Left lung (tissue), 10 donors: ENCODE data around the gene ITK. TPM values are rescaled to one million over a fixed set of nuclear protein-coding genes. Genes with fewer than 3 reads are reported as not detected.

Experiments used
- ATAC-seq: fragments of 200-7000 bp; cut with Tn5 transposase; one replicate; pipeline ENCODE4 v1.9.1; 2020; ENCODE audit warnings: moderate library complexity
- DNase-seq, 4 donors: peaks; one replicate each; pipeline ENCODE4 v3.0.0-alpha.2; 2013 to 2020
- H3K27ac ChIP-seq, 2 donors: fragments of 200-600 bp; sonication (generic) in 1 of 2; one replicate each; pipeline versions ENCODE4 v1.5.0 to v1.8.0; 2020 to 2021
- H3K27me3 ChIP-seq, 2 donors: fragments of 200-600 bp; sonication (generic) in 1 of 2; one replicate each; pipeline versions ENCODE4 v1.5.0 to v1.8.0; 2020 to 2021
- H3K36me3 ChIP-seq, 2 donors: fragments of 200-600 bp; sonication (generic) in 1 of 2; one replicate each; pipeline versions ENCODE4 v1.5.0 to v1.8.0; 2020 to 2021
- H3K4me1 ChIP-seq, 2 donors: fragments of 200-600 bp; one replicate each; pipeline ENCODE4 v1.8.0; 2021
- H3K4me3 ChIP-seq, 2 donors: fragments of 200-600 bp; sonication (generic) in 1 of 2; one replicate each; pipeline versions ENCODE4 v1.5.0 to v1.8.0; 2020 to 2021; ENCODE audit warnings: mild to moderate bottlenecking in 1 of 2
- H3K9me3 ChIP-seq, 2 donors: fragments of 200-600 bp; sonication (generic) in 1 of 2; one replicate each; pipeline versions ENCODE4 v1.5.0 to v1.8.0; 2020 to 2021
- intact Hi-C, 2 donors: fragments of 100-400 bp; cut with DNase I; formaldehyde crosslinking; loops; one replicate each; pipeline versions ENCODE4 v1.11.2 to v1.14.2; 2022
- polyA plus RNA-seq, 6 donors: library from polyadenylated mRNA; unstranded; fragments of 120-200 nt; gene quantifications; one replicate each; pipeline ENCODE4 v1.2.1, GENCODE V29; 2013; ENCODE audit not compliant: insufficient read length in 6 of 6
- total RNA-seq, 2 donors: library from RNA; stranded (reverse); fragmentation: NEBNext Ultra II Directional; extraction: Animal tissue kit (Norgen Biotek cat#: 25700); gene quantifications; one replicate each; pipeline ENCODE4 v1.2.1, GENCODE V29; 2021
- TF ChIP-seq, protein P1 (sequence below), 2 donors: fragments of 200-600 bp; sonication (generic) in 1 of 2; IDR thresholded peaks; one replicate each; pipeline versions ENCODE4 v1.5.0 to v1.8.0; 2021; ENCODE audit warnings: antibody characterized with exemption in 2 of 2
- donor health status: DM: no; HTN: yes; CAD: no.
- donor health status: DM: no; HTN: no; CAD: no.

Gene ITK
- total and polyA plus RNA-seq, 8 donors, result 0.49 to 8.1 (median 1.1) TPM

DNA sequence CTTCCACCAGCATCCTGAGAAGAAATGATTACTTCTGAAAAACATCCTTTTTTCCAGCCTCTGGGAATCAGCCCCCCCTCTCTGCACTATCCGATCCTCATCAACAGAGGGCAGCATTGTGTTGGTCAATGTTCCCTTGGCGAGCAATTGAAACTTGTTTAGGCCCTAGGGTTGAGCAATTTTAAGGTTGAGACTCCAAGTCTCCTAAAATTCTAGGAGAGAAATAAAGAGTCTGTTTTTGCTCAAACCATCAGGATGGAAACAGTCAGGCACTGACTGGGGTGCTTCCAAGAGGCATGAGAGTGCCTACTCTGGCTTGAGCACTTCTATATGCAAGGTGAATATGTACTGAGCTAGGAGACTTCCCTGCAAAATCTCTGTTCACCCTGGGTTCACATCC, 72.9 kb downstream of the ITK start:
- H3K4me3 ChIP-seq, result no peak overlapping the region
- no peak for DNase-seq
- no peaks in the 10 kb centered on the region for H3K36me3 ChIP-seq
- H3K27ac ChIP-seq, result no peak overlapping the region
- peak; percentile 95 for ATAC-seq
- no peaks in the 10 kb centered on the region for H3K9me3 ChIP-seq
- no peaks in the 10 kb centered on the region for H3K27me3 ChIP-seq
- intact Hi-C loops, result loop anchor here in 1 of 2 donors (10.0 kb wide), 1 partner anchor 61 kb away; no protein-coding TSS in a partner anchor
- TF ChIP-seq, protein P1, sequence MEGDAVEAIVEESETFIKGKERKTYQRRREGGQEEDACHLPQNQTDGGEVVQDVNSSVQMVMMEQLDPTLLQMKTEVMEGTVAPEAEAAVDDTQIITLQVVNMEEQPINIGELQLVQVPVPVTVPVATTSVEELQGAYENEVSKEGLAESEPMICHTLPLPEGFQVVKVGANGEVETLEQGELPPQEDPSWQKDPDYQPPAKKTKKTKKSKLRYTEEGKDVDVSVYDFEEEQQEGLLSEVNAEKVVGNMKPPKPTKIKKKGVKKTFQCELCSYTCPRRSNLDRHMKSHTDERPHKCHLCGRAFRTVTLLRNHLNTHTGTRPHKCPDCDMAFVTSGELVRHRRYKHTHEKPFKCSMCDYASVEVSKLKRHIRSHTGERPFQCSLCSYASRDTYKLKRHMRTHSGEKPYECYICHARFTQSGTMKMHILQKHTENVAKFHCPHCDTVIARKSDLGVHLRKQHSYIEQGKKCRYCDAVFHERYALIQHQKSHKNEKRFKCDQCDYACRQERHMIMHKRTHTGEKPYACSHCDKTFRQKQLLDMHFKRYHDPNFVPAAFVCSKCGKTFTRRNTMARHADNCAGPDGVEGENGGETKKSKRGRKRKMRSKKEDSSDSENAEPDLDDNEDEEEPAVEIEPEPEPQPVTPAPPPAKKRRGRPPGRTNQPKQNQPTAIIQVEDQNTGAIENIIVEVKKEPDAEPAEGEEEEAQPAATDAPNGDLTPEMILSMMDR (IDR thresholded peaks at IDR 0.05), result peak; percentile 81 to 85
- H3K4me1 ChIP-seq, result peaks cover 0 to 8% of the 10 kb centered on the region in 2 donors

DNA sequence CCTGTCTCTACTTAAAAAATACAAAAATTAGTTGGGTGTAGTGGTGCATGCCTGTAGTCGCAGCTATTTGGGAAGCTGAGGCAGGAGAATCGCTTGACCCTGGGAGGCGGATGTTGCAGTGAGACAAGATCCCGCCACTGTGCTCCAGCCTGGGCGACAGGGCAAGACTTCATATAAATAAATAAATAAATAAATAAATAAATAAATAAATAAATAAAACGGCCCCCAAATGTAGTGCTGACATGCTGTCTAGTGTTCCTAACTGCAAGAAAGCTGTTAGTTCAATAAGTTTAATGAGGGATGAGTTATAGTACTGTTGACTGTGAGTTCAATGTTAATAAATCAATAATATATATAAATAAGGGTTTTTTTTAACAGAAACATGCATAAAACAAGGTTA, 77.8 kb downstream of the ITK start:
- no peaks in the 10 kb centered on the region for H3K9me3 ChIP-seq
- no peak overlapping the region for H3K27ac ChIP-seq
- ATAC-seq (no peak), DNase-seq (no peak)
- intact Hi-C loops, result loop anchor here in 1 of 2 donors (10.0 kb wide), 1 partner anchor 56 kb away; no protein-coding TSS in a partner anchor
- no peak overlapping the region for H3K4me3 ChIP-seq
- TF ChIP-seq, protein P1 (IDR thresholded peaks at IDR 0.05), result no peak
- no peaks in the 10 kb centered on the region for H3K27me3 ChIP-seq
- no peaks in the 10 kb centered on the region for H3K36me3 ChIP-seq
- H3K4me1 ChIP-seq, result peaks cover 0 to 3% of the 10 kb centered on the region in 2 donors

DNA sequence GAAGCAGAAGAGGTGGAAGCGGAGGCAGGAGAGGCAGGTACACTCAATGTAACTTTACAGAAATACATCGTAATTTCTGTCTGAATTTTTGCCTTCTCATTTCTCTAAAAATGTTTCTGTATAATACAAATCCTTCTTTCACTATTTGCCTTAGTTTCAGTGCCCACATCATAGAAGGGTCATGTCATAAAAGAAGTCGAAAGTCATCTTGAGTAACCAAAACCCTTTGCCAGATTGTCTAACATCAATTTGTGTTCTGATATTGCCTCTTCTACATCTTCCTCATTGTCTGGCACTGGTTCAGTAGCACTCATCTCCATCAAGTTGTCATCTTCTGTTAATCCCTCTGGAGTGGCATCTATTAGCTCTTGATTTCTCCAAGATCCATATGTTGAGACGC, 79.1 kb downstream of the ITK start:
- H3K27me3 ChIP-seq, result no peaks in the 10 kb centered on the region
- H3K36me3 ChIP-seq, result no peaks in the 10 kb centered on the region
- DNase-seq, result no peak
- ATAC-seq, result no peak
- H3K9me3 ChIP-seq, result no peaks in the 10 kb centered on the region
- H3K4me1 ChIP-seq, result peaks cover 0 to 10% of the 10 kb centered on the region in 2 donors
- TF ChIP-seq, protein P1 (IDR thresholded peaks at IDR 0.05), result no peak
- H3K4me3 ChIP-seq, result no peak overlapping the region
- no peak overlapping the region for H3K27ac ChIP-seq
- intact Hi-C loops, result loop anchor here in 1 of 2 donors (10.0 kb wide), 1 partner anchor 55 kb away; no protein-coding TSS in a partner anchor

DNA sequence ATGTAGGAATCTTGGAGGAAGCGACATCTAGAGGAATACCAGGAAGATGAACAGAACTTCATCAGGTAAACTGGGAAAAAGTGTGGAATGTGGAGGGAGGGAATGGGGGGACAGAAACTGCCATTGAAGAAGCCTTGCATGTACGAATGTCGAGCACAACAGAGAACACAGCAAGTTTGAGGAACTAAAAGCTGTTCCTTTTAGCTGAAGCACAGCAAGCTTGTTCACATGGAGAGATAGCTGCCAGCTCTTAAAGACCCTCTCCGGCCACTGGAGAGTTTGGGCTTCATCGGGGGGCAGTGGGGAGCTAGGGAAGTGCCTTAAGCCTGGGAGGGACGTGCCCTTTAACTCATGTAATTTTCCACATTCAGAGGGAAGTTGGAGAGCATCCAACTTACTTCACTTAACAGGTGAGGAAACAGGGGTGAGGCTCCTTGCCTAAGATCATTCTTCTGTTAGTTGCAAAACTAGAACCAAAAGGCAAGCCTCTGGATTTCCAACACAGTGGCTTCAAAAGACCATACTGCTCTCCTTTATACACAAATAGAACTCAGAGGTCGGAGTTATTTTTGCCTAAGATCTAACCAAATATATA, 83.0 kb downstream of the ITK start:
- no peak for DNase-seq
- Histone ChIP-seq H3K27ac (peak overlapping the region in 1 of 2 donors; percentile 53), H3K4me3 (no peak overlapping the region), H3K4me1 (peaks cover 9 to 43% of the 10 kb centered on the region in 2 donors), H3K36me3 (no peaks in the 10 kb centered on the region), H3K9me3 (no peaks in the 10 kb centered on the region), H3K27me3 (peaks cover 0 to 14% of the 10 kb centered on the region in 2 donors)
- no peak for ATAC-seq
- intact Hi-C loops, result no loop called here
- TF ChIP-seq, protein P1 (IDR thresholded peaks at IDR 0.05), result no peak

DNA sequence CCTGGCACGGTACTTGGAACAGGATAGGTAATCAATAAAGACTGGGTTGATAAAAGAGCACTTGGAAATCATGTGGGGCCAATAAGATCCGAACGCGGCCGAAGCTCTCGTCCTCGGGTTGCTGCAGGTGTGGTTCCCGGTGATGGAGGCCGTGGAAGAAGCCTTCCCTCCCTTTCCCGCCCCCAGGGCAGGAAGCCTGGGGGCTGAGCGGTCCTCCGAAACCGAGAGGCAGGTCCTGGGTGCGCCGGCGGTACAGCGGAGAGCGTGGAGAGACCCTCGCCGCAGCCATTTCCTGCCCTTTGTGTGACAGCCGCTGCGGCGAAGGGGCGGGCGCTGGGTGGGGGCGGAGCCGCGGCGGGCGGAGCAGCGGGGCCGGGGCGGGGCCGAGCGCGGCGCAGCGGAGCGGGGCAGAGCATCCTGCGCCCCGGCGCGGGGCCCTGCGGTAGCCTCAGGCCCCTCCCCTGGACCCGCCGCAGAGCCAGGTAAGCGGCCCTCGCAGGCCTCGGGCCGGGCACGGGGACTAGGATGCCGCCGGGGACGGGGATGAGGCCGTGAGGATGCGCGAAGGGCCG, 85.2 kb downstream of the ITK start, which contains the start of gene CYFIP2:
TSS of gene CYFIP2 (plus strand) at position 410 of the 572 bp plus-strand sequence. CDS start 19,239 bp downstream, outside the sequence.
- ATAC-seq, result peak; percentile 86
- peak within 1 kb of the TSS; percentile 67 to 89 for H3K27ac ChIP-seq
- TF ChIP-seq, protein P1 (IDR thresholded peaks at IDR 0.05), result no peak

More for the DNA sequence above, 85.2 kb downstream of the ITK start, which contains the start of gene CYFIP2:
- Histone ChIP-seq H3K27me3 (peaks cover 0 to 14% of the 10 kb centered on the region in 2 donors), H3K4me1 (peaks cover 9 to 65% of the 10 kb centered on the region in 2 donors), H3K9me3 (no peaks in the 10 kb centered on the region), H3K36me3 (no peaks in the 10 kb centered on the region), H3K4me3 (peak within 1 kb of the TSS; percentile 58 to 73)
- DNase-seq, result peak; percentile 38 to 95 (median 71)
- intact Hi-C loops, result no loop called here
